CD8-positive, alpha-beta memory T cell (primary cell): Measurements from ENCODE around the gene CDC42SE1. TPM values are rescaled to one million over a fixed set of nuclear protein-coding genes. Genes with fewer than 3 reads are reported as not detected.
"Not testable (repeated sequence)": the region's sequence is repeated elsewhere in the genome, so short reads cannot be mapped to it uniquely, and the experiment has no call there.

ENCODE experiments used
- CTCF ChIA-PET: fragments of 350-600 bp; sonication (Branson Sonifier 250); formaldehyde crosslinking; loops from one replicate; lab custom pipeline; 2021; ENCODE audit warnings: antibody characterized with exemption; lab: Charles Lee
- POLR2A ChIA-PET: fragments of 350-600 bp; sonication (Branson Sonifier 250); formaldehyde crosslinking; loops from one replicate; lab custom pipeline; 2021; ENCODE audit warnings: antibody characterized with exemption; lab: Charles Lee
- DNase-seq, 5 donors: peaks; one replicate each; pipeline versions ENCODE4 v3.0.0 to v3.0.0-alpha.2; 2020 to 2022; ENCODE audit warnings: mixed read lengths in 1 of 5
- H3K27ac ChIP-seq: one replicate; pipeline ENCODE4 v1.7.0; 2013; ENCODE audit warnings: low read depth, mild to moderate bottlenecking, low read length, moderate library complexity
- H3K27me3 ChIP-seq: 2 replicates; pipeline ENCODE4 v1.7.0; 2013; ENCODE audit warnings: low read length, mild to moderate bottlenecking; ENCODE audit not compliant: insufficient read depth, poor library complexity, severe bottlenecking
- H3K36me3 ChIP-seq: 2 replicates; pipeline ENCODE4 v1.7.0; 2013; ENCODE audit warnings: mild to moderate bottlenecking, low read length, moderate library complexity; ENCODE audit not compliant: insufficient read depth
- H3K4me1 ChIP-seq: 2 replicates; pipeline ENCODE4 v1.7.0; 2013; ENCODE audit warnings: mild to moderate bottlenecking, low read length, moderate library complexity; ENCODE audit not compliant: insufficient read depth
- H3K4me3 ChIP-seq: 2 replicates; pipeline ENCODE4 v1.7.0; 2013; ENCODE audit warnings: mild to moderate bottlenecking, low read length
- H3K9me3 ChIP-seq: 2 replicates; pipeline ENCODE4 v1.7.0; 2013; ENCODE audit warnings: mild to moderate bottlenecking, low read length
- H3K27ac Mint-ChIP-seq, 8 donors: one replicate each; pipeline ENCODE4 v1.8.0; 2020 to 2021; ENCODE audit warnings: mixed read lengths in 8 of 8, mild to moderate bottlenecking in 6 of 8, inconsistent platforms in 3 of 8, moderate library complexity in 3 of 8
- H3K27me3 Mint-ChIP-seq, 2 donors: one replicate each; pipeline ENCODE4 v1.8.0; 2020 to 2021; ENCODE audit warnings: mixed read lengths in 2 of 2, mild to moderate bottlenecking in 1 of 2, moderate library complexity in 1 of 2
- H3K36me3 Mint-ChIP-seq, 3 donors: one replicate each; pipeline ENCODE4 v1.8.0; 2020 to 2021; ENCODE audit warnings: mixed read lengths in 3 of 3, inconsistent platforms in 1 of 3, mild to moderate bottlenecking in 1 of 3
- H3K4me1 Mint-ChIP-seq, 3 donors: one replicate each; pipeline ENCODE4 v1.8.0; 2020 to 2021; ENCODE audit warnings: mixed read lengths in 3 of 3, inconsistent platforms in 1 of 3, mild to moderate bottlenecking in 1 of 3
- H3K4me3 Mint-ChIP-seq, 7 donors: one replicate each; pipeline ENCODE4 v1.8.0; 2020 to 2021; ENCODE audit warnings: mixed read lengths in 7 of 7, mild to moderate bottlenecking in 6 of 7, moderate library complexity in 4 of 7, inconsistent platforms in 2 of 7
- H3K9me3 Mint-ChIP-seq, 5 donors: one replicate each; pipeline ENCODE4 v1.8.0; 2020 to 2022; ENCODE audit warnings: mixed read lengths in 5 of 5, mild to moderate bottlenecking in 3 of 5, moderate library complexity in 2 of 5, inconsistent platforms in 1 of 5
- polyA plus RNA-seq: library from polyadenylated mRNA; unstranded; fragments of 300-500 nt; fragmentation: Illumina TruSeq; gene quantifications from one replicate; pipeline ENCODE4 v1.2.3, GENCODE V29; 2021
- total RNA-seq, 2 experiments: library from RNA; stranded (reverse); gene quantifications; one replicate each; pipeline ENCODE4 v1.2.3, GENCODE V29; 2021

CDC42SE1 gene, protein sequence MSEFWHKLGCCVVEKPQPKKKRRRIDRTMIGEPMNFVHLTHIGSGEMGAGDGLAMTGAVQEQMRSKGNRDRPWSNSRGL
- total RNA-seq (100 to 1,000 TPM; 201 to 213 TPM), polyA plus RNA-seq (104 TPM)

DNA sequence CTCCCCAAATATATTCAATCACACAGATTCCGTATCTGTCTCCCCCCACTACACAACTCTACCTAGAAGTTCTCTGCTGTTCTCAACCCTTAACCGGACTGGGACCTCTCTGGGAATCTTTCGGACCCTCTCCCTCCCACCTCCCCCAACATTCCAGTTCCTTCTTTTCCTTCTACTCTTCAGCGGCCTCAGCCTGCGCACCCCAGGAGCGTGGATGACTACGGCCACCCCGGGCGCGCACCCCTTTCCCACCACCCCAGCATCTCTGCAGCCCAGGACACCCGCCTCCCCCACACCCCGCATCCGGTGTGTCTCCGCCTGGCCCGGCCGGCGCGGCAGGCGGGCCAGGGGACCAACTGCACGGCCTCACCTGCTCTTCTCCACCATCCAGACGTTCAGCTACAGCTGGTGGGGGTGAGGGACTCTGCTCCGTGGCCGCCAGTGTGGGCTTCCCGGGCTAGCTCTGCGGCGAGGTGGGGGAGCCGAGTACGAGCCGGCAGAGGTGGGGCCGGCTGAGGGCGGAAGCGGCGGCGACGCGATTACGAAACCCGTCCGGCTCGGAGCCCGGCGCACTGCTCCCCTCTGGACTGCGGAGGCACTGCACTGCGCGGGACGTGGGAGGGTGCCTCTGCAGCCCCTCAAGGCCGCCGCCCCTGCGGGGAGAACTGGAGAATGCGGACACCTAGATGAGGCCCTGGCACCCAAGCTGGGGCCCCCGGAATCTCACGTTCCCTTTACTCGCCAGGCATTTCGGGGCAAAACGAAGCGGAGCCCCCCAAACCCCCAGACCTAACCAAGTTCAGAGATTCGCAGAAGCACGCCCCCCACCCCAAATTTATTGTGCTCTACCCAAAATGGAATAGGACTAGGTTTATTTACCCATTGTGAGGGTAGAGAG lies at the start of gene CDC42SE1:
TSS of gene CDC42SE1 (minus strand) at position 514 of the 898 bp plus-strand sequence. CDS start 3,892 bp downstream, outside the sequence.
- CTCF ChIA-PET = interaction anchor here (0.7 to 9.5 kb wide), 16 partner anchors 8 to 97 kb away, joined by 3 to 94 read pairs (median 5); partner anchors contain the start of genes BNIPL, C1orf56, GABPB2 and MINDY1
- Histone ChIP-seq H3K4me1 (peaks cover 16% of the 10 kb centered on the region), H3K9me3 (no peaks in the 10 kb centered on the region), H3K27me3 (no peaks in the 10 kb centered on the region), H3K27ac (peak within 1 kb of the TSS; percentile 98), H3K4me3 (peak within 1 kb of the TSS; percentile 92), H3K36me3 (peaks cover 26% of the 10 kb centered on the region)
- Mint-ChIP-seq H3K27ac (peak within 1 kb of the TSS; percentile 94 to 99 (median 98)), H3K4me1 (peaks cover 48 to 58% (median 58%) of the 10 kb centered on the region in 3 donors), H3K36me3 (peaks cover 24 to 52% (median 25%) of the 10 kb centered on the region in 3 donors), H3K9me3 (no peaks in the 10 kb centered on the region), H3K4me3 (peak within 1 kb of the TSS; percentile 95 to 100 (median 99)), H3K27me3 (no peaks in the 10 kb centered on the region)
- peak; percentile 78 to 90 (median 84) for DNase-seq
- POLR2A ChIA-PET = interaction anchor here (0.5 to 8.1 kb wide), 10 partner anchors 10 to 997 kb away, joined by 3 to 88 read pairs (median 4); partner anchors contain the start of genes C1orf56, TNFAIP8L2 and VPS72

DNA sequence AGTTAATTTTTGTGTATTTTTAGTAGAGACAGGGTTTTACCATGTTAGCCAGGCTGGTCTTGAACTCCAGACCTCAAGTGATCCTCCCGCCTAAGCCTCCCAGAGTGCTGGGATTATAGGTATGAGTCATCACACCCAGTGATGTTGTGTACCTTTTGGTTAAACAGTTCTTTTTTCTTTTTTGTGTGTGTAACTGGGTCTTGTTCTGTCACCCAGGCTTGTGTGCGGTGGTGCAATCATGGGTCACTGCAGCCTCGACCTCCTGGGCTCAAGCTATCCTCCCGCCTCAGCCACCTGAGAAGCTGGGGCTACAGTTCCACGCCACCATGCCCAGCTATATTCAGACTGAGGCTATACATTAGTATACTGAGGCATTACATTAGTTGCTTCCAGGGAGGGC lies 48.9 kb upstream of the CDC42SE1 start:
- CTCF ChIA-PET = interaction anchor here (1.0 to 1.7 kb wide), 3 partner anchors 9 to 84 kb away, joined by 3 to 4 read pairs (median 4); no protein-coding TSS in a partner anchor
- Mint-ChIP-seq H3K4me3 (no peak overlapping the region), H3K27ac (peak overlapping the region in 1 of 8 donors; percentile 11), H3K9me3 (no peaks in the 10 kb centered on the region), H3K4me1 (peaks cover 0 to 3% (median 1%) of the 10 kb centered on the region in 3 donors), H3K27me3 (no peaks in the 10 kb centered on the region), H3K36me3 (peaks cover 0 to 57% (median 2%) of the 10 kb centered on the region in 3 donors)
- H3K9me3 ChIP-seq = no peaks in the 10 kb centered on the region
- H3K36me3 ChIP-seq = peaks cover 14% of the 10 kb centered on the region
- DNase-seq = no peak
- no peaks in the 10 kb centered on the region for H3K27me3 ChIP-seq
- POLR2A ChIA-PET = no interaction called here
- H3K4me3 ChIP-seq = no peak overlapping the region
- no peaks in the 10 kb centered on the region for H3K4me1 ChIP-seq
- no peak overlapping the region for H3K27ac ChIP-seq

DNA sequence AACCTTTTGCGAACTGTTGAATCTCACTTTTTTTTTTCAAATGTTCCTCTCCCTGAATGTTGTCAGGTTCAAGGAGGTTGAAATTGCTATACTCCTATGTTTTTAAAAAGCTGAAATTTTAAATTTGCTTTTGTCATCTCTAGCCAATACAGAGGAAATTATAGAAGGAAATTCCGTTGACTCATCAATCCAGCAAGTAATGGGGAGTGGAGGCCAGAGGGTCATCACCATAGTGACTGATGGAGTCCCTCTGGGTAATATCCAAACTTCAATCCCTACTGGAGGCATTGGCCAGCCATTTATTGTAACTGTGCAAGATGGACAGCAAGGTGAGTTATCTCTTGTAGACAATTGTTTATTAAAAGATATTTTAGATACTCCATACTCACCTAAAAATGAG lies 47.5 kb upstream of the CDC42SE1 start:
- Histone ChIP-seq H3K9me3 (no peaks in the 10 kb centered on the region), H3K4me1 (no peaks in the 10 kb centered on the region), H3K27me3 (no peaks in the 10 kb centered on the region), H3K27ac (no peak overlapping the region), H3K36me3 (peaks cover 14% of the 10 kb centered on the region), H3K4me3 (no peak overlapping the region)
- Mint-ChIP-seq H3K27me3 (no peaks in the 10 kb centered on the region), H3K4me1 (peaks cover 0 to 3% (median 1%) of the 10 kb centered on the region in 3 donors), H3K9me3 (no peaks in the 10 kb centered on the region), H3K36me3 (peaks cover 0 to 58% (median 4%) of the 10 kb centered on the region in 3 donors), H3K4me3 (no peak overlapping the region), H3K27ac (peak overlapping the region in 3 of 8 donors; percentile 11 to 35 (median 24))
- ChIA-PET CTCF (no interaction called here), POLR2A (interaction anchor here (0.7 kb wide), 1 partner anchor 172 kb away, joined by 3 read pairs; no protein-coding TSS in a partner anchor)
- DNase-seq = no peak

DNA sequence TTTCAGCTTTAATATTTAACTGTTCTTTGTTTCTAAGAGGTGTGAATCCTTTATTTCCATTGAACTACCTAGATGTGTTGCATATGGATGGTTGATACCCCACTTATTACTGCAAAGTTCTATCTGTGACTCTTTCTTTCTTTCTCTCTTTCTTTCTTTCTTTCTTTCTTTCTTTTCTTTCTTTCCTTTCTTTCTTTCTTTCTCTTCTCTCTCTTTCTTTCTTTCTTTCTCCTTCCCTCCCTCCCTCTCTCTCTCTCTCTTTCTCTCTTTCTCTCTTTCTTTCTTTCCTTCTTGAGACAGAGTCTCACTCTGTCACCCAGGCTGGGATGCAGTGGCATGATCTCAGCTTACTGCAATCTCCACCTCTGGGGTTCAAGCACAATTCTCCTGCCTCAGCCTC lies 45.2 kb upstream of the CDC42SE1 start:
- no peaks in the 10 kb centered on the region for H3K9me3 Mint-ChIP-seq
- no peaks in the 10 kb centered on the region for H3K27me3 ChIP-seq
- H3K4me1 Mint-ChIP-seq = peaks cover 0 to 3% (median 1%) of the 10 kb centered on the region in 3 donors
- POLR2A ChIA-PET = no interaction called here
- no peaks in the 10 kb centered on the region for H3K27me3 Mint-ChIP-seq
- no peak for DNase-seq
- no peak overlapping the region for H3K4me3 Mint-ChIP-seq
- H3K27ac ChIP-seq = no peak overlapping the region
- no peaks in the 10 kb centered on the region for H3K9me3 ChIP-seq
- CTCF ChIA-PET = interaction anchor here (0.9 kb wide), 1 partner anchor 52 kb away, joined by 4 read pairs; the partner anchor contains the start of gene TNFAIP8L2
- H3K27ac Mint-ChIP-seq = peak overlapping the region in 1 of 8 donors; percentile 36
- H3K4me1 ChIP-seq = no peaks in the 10 kb centered on the region
- H3K36me3 ChIP-seq = peaks cover 14% of the 10 kb centered on the region
- peaks cover 0 to 56% (median 4%) of the 10 kb centered on the region in 3 donors for H3K36me3 Mint-ChIP-seq
- no peak overlapping the region for H3K4me3 ChIP-seq

DNA sequence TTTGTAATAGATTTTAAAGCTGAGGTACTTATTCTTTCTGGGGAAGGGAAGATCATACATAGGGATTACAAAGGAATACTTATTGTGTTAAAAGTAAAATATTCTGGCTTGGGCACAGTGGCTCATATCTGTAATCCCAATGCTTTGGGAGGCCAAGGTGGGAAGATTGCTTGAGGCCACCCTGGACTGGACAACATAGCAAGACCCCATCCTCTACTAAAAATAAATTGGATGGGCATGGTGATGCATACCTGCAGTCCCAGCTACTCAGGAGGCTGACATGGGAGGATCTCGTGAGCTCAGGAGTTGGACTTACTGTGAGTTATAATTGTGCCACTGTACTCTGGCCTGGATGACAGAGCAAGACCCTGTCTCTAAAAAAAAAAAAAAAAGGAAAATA lies 38.7 kb upstream of the CDC42SE1 start:
- Mint-ChIP-seq H3K9me3 (no peaks in the 10 kb centered on the region), H3K36me3 (peaks cover 4 to 41% (median 7%) of the 10 kb centered on the region in 3 donors), H3K4me3 (no peak overlapping the region), H3K27ac (peak overlapping the region in 2 of 8 donors; percentile 26 to 29), H3K4me1 (no peaks in the 10 kb centered on the region), H3K27me3 (no peaks in the 10 kb centered on the region)
- Histone ChIP-seq H3K27me3 (no peaks in the 10 kb centered on the region), H3K36me3 (no peaks in the 10 kb centered on the region), H3K4me1 (no peaks in the 10 kb centered on the region), H3K27ac (no peak overlapping the region), H3K9me3 (no peaks in the 10 kb centered on the region), H3K4me3 (no peak overlapping the region)
- no peak for DNase-seq
- ChIA-PET CTCF (interaction anchor here (1.2 to 2.5 kb wide), 3 partner anchors 15 to 73 kb away, joined by 3 to 13 read pairs (median 5); no protein-coding TSS in a partner anchor), POLR2A (interaction anchor here (0.6 to 1.7 kb wide), 2 partner anchors 43 to 52 kb away, joined by 3 to 5 read pairs; no protein-coding TSS in a partner anchor)

DNA sequence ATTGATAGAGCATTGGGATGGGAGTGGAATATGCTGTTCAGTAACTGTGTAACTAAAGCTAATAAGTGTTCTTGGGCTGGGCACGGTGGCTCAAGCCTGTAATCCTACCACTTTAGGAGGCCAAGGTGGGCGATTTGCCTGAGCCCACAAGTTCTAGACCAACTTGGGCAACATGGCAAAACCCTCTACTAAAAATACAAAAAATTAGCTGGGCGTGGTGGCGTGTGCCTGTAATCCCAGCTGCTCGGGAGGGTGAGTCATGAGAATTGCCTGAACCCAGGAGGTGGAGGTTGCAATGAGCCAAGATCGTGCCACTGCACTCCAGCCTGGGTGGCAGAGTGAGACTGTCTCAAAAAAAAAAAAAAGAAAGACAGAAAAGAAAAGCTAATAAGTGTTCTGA lies 38.0 kb upstream of the CDC42SE1 start:
- not testable (repeated sequence) for H3K4me3 ChIP-seq, H3K36me3 ChIP-seq, H3K27me3 ChIP-seq, H3K4me1 ChIP-seq, H3K9me3 Mint-ChIP-seq, H3K4me1 Mint-ChIP-seq, H3K27ac ChIP-seq, H3K9me3 ChIP-seq, H3K27me3 Mint-ChIP-seq, DNase-seq, H3K4me3 Mint-ChIP-seq
- ChIA-PET POLR2A (interaction anchor here (0.7 to 1.7 kb wide), 2 partner anchors 13 to 42 kb away, joined by 4 to 5 read pairs; no protein-coding TSS in a partner anchor), CTCF (interaction anchor here (0.9 to 2.5 kb wide), 5 partner anchors 11 to 73 kb away, joined by 3 to 13 read pairs (median 5); partner anchors contain the start of gene TNFAIP8L2)
- Mint-ChIP-seq H3K36me3 (peaks cover 4 to 44% (median 8%) of the 10 kb centered on the region in 3 donors), H3K27ac (peak overlapping the region in 2 of 8 donors; percentile 37 to 45)

DNA sequence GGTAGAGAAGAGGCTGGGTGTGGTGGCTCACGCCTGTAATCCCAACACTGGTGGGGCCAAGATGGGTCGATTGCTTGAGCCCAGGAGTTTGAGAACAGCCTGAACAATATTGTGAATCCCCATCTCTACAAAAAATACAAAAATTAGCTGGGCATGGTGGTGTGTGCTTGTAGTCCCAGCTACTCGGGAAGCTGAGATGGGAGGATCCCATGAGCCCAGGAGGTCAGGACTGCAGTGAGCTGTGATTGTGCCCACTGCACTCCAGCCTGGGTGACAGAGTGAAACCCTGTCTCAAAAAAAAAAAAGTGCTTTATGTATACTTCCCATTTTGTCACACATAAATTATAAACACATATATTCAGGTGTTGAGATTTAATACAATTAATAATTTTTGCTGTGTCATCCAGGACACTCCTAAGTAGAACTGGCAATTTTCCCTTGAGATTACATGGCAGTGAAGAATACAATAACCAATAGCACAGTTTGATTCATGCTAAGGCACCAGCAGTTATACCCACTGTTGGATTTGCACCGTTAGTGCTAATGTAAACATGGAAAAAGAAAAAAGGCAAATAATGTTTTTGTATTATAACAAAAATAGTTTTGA lies 26.6 kb upstream of the CDC42SE1 start:
- no peak for DNase-seq
- no peaks in the 10 kb centered on the region for H3K4me1 Mint-ChIP-seq
- Histone ChIP-seq H3K9me3 (no peaks in the 10 kb centered on the region), H3K27ac (no peak overlapping the region), H3K4me3 (no peak overlapping the region), H3K27me3 (no peaks in the 10 kb centered on the region), H3K36me3 (no peaks in the 10 kb centered on the region), H3K4me1 (no peaks in the 10 kb centered on the region)
- H3K4me3 Mint-ChIP-seq = no peak overlapping the region
- H3K9me3 Mint-ChIP-seq = no peaks in the 10 kb centered on the region
- H3K36me3 Mint-ChIP-seq = peaks cover 0 to 20% (median 6%) of the 10 kb centered on the region in 3 donors
- POLR2A ChIA-PET = no interaction called here
- H3K27ac Mint-ChIP-seq = peak overlapping the region in 1 of 8 donors; percentile 32
- no peaks in the 10 kb centered on the region for H3K27me3 Mint-ChIP-seq
- CTCF ChIA-PET = interaction anchor here (1.3 to 3.3 kb wide), 4 partner anchors 13 to 69 kb away, joined by 4 to 10 read pairs (median 6); partner anchors contain the start of gene GABPB2
